HFF-Myc (cell line): ENCODE data around the gene SRSF7.
"Not testable (repeated sequence)": the region's sequence is repeated elsewhere in the genome, so short reads cannot be mapped to it uniquely, and the experiment has no call there.

ENCODE experiments used
- DNase-seq: peaks from one replicate; pipeline ENCODE4 v3.0.0-alpha.2; 2011; ENCODE audit warnings: low read depth; ENCODE audit errors: extremely low read depth
- H3K4me3 ChIP-seq: replicated peaks from 2 replicates; pipeline ENCODE4 v1.5.1; 2011; ENCODE audit warnings: low read depth, mild to moderate bottlenecking, control low read depth, low read length
- CTCF ChIP-seq: IDR thresholded peaks from 2 replicates; pipeline ENCODE4 v1.5.1; 2012; ENCODE audit warnings: mild to moderate bottlenecking, low read depth, low read length, control low read depth; ENCODE audit errors: missing control alignments

The SRSF7 gene

GRCh38 chr2:38712413-38712812 lies 38.7 kb downstream of the SRSF7 start:
- DNase-seq = no peak
- H3K4me3 ChIP-seq = no peak overlapping the region
- TF ChIP-seq CTCF = no peak

GRCh38 chr2:38711558-38711957 lies 39.6 kb downstream of the SRSF7 start:
- DNase-seq = no peak
- no peak for TF ChIP-seq CTCF
- no peak overlapping the region for H3K4me3 ChIP-seq

- no peak for DNase-seq
- TF ChIP-seq CTCF = no peak
- H3K4me3 ChIP-seq = no peak overlapping the region
These were observed 41.5 kb downstream of the SRSF7 start for GRCh38 chr2:38709567-38710194.

- no peak for DNase-seq
- H3K4me3 ChIP-seq = no peak overlapping the region
- TF ChIP-seq CTCF = no peak
These were observed 42.1 kb downstream of the SRSF7 start for GRCh38 chr2:38708900-38709566.

- not testable (repeated sequence) for H3K4me3 ChIP-seq, DNase-seq
These were observed 42.7 kb downstream of the SRSF7 start for GRCh38 chr2:38708491-38708890.

GRCh38 chr2:38706846-38707345 lies 44.3 kb downstream of the SRSF7 start:
- no peak overlapping the region for H3K4me3 ChIP-seq
- TF ChIP-seq CTCF = no peak
- DNase-seq = no peak

- no peak overlapping the region for H3K4me3 ChIP-seq
- no peak for TF ChIP-seq CTCF
- no peak for DNase-seq
These were observed 46.5 kb downstream of the SRSF7 start for GRCh38 chr2:38704664-38705063.

- not testable (repeated sequence) for DNase-seq, H3K4me3 ChIP-seq
These were observed 47.8 kb downstream of the SRSF7 start for GRCh38 chr2:38703336-38703735.
